A549 treated with AZD9567 at 1 μM for 4 hours (cell line): ENCODE data around the gene URM1. TPM values are rescaled to one million over a fixed set of nuclear protein-coding genes. Genes with fewer than 3 reads are reported as not detected.

Experiments
- total RNA-seq: library from RNA; stranded (reverse); fragments of 200-300 nt; extraction: Qiagen RNA extraction; gene quantifications from 5 replicates; pipeline ENCODE4 v1.2.3, GENCODE V29; 2022; ENCODE audit not compliant: insufficient read depth

URM1 gene
- total RNA-seq = 77.4 to 87.0 TPM (median 80.7 TPM) in 5 replicates

GRCh38 chr9:128370752-128371629 lies at the start of gene URM1:
URM1 (plus strand) TSS chr9:128371374; CDS start chr9:128371381, 7 bp downstream.

GRCh38 chr9:128322404-128323211 lies 48.6 kb upstream of the URM1 start, which contains the start of the genes COQ4 and TRUB2:
COQ4 (plus strand) TSS chr9:128322839; CDS start chr9:128322859, 20 bp downstream.
TRUB2 (minus strand) TSS chr9:128322447; CDS start chr9:128322408, 39 bp downstream.

GRCh38 chr9:128339761-128340690 lies 31.1 kb upstream of the URM1 start, which contains the start of gene SLC27A4:
SLC27A4 (plus strand) TSS chr9:128340527; CDS start chr9:128343133, 2,606 bp downstream.

GRCh38 chr9:128420651-128421481 lies 49.7 kb downstream of the URM1 start, which contains the start of gene CERCAM:
CERCAM (plus strand) TSS chr9:128420857; CDS start chr9:128420878, 21 bp downstream.

Other genes starting within 250 kb of the URM1 start
- 75.3 to 103 TPM (median 98.9 TPM) in 5 replicates for gene PTGES2, start 243.6 kb upstream of the URM1 start, total RNA-seq
- 2.9 to 6.8 TPM (median 3.9 TPM) in 5 replicates for gene LCN2, start 221.9 kb upstream of the URM1 start, total RNA-seq
- gene BBLN, start 211.1 kb upstream of the URM1 start, total RNA-seq = 47.1 to 75.1 TPM (median 62.3 TPM) in 5 replicates
- gene CIZ1, start 179.8 kb upstream of the URM1 start, total RNA-seq = 67.2 to 92.6 TPM (median 81.2 TPM) in 5 replicates
- gene DNM1, start 168.0 kb upstream of the URM1 start, total RNA-seq = 80.2 to 85.7 TPM (median 83.0 TPM) in 5 replicates
- gene GOLGA2, start 95.4 kb upstream of the URM1 start, total RNA-seq = 39.6 to 53.2 TPM (median 47.6 TPM) in 5 replicates
- gene SWI5, start 95.1 kb upstream of the URM1 start, total RNA-seq = 36.3 to 45.7 TPM (median 44.4 TPM) in 5 replicates
- 35.5 to 51.7 TPM (median 48.0 TPM) in 5 replicates for gene TRUB2, start 48.9 kb upstream of the URM1 start, total RNA-seq
- 57.5 to 66.0 TPM (median 60.2 TPM) in 5 replicates for gene COQ4, start 48.5 kb upstream of the URM1 start, total RNA-seq
- 37.7 to 51.0 TPM (median 46.1 TPM) in 5 replicates for gene SLC27A4, start 30.8 kb upstream of the URM1 start, total RNA-seq
- 36.6 to 40.1 TPM (median 37.5 TPM) in 5 replicates for gene CERCAM, start 49.5 kb downstream of the URM1 start, total RNA-seq
- gene ODF2, start 84.6 kb downstream of the URM1 start, total RNA-seq = 26.3 to 30.4 TPM (median 27.3 TPM) in 5 replicates
- 30.0 to 35.5 TPM (median 30.7 TPM) in 5 replicates for gene GLE1, start 133.3 kb downstream of the URM1 start, total RNA-seq
- 137 to 174 TPM (median 162 TPM) in 5 replicates for gene SPTAN1, start 181.2 kb downstream of the URM1 start, total RNA-seq